GM21515 (cell line): ENCODE results near the gene SERTM2.

Experiments
- ATAC-seq: cut with Tn5 transposase; IDR thresholded peaks from one replicate; pipeline ENCODE4 v1.9.1; 2021; ENCODE audit not compliant: unreplicated experiment

Gene SERTM2

DNA sequence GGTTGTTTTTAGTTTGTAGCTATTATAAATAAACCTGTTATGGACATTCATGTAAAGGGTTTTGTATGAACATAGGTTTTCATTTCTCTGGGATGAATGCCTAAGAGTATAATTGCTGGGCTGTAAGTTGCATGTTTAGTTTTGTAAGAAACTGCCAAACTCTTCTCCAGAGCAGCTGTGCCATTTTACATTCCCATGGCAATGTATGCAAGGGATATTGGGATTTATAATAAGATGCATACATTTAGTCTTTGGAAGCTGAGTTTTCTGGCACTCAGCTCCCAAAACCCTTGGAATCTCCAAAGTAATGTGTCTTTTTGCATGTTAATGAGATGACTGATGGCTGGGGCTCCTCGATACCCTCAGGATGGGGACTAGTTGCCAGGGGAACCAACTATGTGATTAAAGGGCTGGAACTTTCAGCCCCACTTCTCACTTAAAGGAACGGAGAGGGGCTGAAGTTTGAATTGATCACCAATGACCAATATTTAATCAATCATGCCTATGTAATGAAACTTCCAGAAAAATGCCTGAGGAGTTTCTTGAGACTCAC, 44.0 kb downstream of the SERTM2 start:
- ATAC-seq = no peak

DNA sequence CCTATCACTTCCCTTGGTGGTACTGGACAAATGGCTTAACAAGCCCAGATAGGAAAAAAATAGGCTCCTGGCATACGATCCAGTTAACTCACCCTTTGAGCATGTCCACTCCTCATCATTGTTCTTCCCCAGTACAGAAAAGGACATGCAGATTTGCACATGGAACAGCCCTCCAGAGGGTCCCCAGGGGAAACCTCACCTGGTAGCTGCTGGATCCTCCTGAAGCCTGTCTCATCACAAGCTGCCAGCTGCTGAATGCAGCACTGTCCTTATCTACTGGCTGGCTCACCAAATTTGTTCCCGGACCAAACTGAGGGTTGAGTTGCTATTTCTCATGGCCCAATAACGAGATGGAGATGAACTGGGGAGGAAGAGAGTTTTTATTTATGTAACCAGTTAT, 49.4 kb downstream of the SERTM2 start:
- ATAC-seq = no peak

DNA sequence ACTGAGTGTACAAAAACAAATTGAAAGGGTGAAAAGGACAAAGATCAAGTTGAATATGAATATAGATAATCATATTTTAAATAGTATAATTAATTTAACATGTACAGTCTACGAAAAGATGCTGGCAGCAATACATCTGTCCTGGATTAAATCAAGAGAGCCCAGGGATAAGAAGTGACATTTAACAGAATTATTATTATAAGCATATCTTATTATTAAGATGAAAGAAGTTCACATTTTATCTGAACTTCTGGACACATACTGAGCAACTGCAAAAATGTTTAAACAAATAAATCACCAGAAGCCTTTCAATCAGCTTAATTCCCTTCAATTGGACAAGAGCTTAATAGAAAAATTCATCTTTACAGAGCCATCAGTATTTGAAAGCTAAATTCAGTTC, 50.4 kb downstream of the SERTM2 start:
- no peak for ATAC-seq

DNA sequence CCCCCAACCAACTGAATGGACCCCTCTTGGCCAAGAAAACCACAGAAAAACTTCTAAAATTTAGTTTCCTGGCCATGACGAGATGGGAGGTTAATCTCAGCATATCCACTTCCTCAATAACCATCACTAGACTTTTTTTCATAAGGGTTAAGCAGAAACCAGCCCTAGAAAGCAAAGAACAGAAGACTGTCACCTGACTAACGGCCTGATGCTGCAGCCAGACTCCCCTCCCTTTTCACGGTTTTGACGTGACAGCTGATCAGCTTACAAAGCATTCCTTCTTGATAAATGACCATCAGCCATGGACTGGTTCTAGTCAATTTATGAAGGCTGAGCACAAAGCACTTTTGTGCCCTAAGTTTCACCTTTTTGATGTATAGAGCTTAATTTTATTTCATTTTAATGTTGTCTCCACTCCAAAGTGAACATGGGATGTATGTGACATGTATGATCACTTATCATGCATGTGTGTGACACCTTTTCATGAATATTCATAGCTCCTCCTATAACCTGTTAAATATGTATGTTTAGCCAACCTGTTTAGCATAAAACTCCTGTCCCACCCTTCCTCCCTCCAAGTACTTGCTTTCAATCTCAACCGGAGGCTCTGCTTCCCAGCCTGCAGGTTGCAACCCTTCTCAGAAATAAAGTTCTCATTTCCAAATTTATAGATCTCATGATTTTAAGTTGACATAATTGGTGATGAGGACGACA, 56.3 kb downstream of the SERTM2 start:
- no peak for ATAC-seq

DNA sequence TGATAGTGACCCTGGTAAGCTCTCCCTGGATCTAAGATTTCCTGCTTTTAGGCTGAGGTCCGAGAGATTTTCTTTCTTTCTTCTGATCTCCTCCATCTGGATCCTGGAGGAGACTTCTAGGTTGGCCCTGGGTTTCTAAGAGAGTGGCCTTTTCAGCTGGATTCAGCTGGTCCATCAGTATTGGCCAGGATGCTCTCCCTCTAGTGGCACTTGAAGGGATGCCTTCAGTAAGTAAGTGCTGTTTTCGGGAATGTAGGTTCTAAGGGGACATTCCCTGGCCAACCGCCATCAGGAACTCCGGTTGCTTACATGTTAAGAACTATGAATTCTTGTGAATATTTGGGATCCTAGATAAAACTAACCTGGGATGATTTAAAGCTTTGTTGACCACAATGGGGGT, 56.9 kb downstream of the SERTM2 start:
- ATAC-seq = no peak

DNA sequence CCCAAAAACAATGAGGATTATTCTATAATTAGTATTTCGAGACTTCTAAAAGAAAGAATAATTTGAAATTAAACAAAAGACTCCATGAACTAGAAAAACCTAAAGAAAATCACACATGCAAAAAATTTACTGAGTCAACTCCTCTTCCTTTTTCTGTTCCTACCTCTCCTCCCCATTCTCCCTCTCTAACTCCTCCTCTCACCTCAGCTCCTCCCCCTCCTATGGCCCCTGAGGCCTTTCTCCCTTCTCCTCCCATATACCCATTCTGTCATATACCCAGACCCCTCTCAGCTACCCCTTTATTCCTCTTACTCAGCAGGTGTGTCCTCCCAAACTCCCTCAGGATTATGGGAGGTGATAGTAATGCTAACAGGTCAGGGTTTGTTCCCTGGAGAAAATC, 57.4 kb downstream of the SERTM2 start:
- no peak for ATAC-seq
